Vagina (tissue), 2 donors: ENCODE data around the gene MRNIP.

Experiments used
- POLR2A ChIP-seq, 2 donors: fragments of 450-650 bp; IDR thresholded peaks; one replicate each; pipeline ENCODE4 v1.6.1; 2017; ENCODE audit warnings: antibody characterized with exemption in 2 of 2, mild to moderate bottlenecking in 2 of 2, moderate library complexity in 2 of 2
- POLR2AphosphoS5 ChIP-seq, 2 donors: sonication (generic); formaldehyde crosslinking; IDR thresholded peaks; one replicate each; pipeline ENCODE4 v1.9.0; 2017; ENCODE audit warnings: antibody characterized with exemption in 2 of 2, mild to moderate bottlenecking in 2 of 2, low read depth in 1 of 2; ENCODE audit not compliant: insufficient read depth in 1 of 2
- TF ChIP-seq, protein P1 (sequence below), 3 experiments: fragments of 450-650 bp in 2 of 3; fragments of 200-600 bp in 1 of 3; sonication (generic) in 1 of 3; IDR thresholded peaks; one replicate each; pipeline ENCODE4 v1.5.1; 2017 to 2019; ENCODE audit warnings: antibody characterized with exemption in 3 of 3, mild to moderate bottlenecking in 2 of 3, moderate library complexity in 2 of 3

DNA sequence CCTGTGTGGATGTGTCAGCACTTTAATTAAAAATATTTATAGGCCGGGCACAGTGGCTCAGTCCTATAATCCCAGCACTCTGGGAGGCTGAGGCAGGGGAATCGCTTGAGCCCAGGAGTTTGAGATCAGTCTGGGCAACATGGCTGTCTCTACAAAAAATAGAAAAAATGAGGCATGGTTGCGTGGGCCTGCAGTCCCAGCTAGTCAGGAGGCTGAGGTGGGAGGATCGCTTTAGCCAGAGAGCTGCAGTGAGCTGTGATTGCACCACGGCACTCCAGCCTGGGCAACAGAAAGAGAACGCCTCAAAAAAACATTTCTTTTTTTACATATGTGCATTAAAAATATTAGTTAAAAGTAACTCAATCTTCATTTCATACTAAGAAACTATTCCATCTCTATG, 42.8 kb upstream of the MRNIP start:
- TF ChIP-seq POLR2A (IDR thresholded peaks at IDR 0.05) (no peak), POLR2AphosphoS5 (IDR thresholded peaks at IDR 0.05; ENCODE audit: insufficient read depth in 1 of 2, low read depth in 1 of 2) (no peak)
- TF ChIP-seq, protein P1, sequence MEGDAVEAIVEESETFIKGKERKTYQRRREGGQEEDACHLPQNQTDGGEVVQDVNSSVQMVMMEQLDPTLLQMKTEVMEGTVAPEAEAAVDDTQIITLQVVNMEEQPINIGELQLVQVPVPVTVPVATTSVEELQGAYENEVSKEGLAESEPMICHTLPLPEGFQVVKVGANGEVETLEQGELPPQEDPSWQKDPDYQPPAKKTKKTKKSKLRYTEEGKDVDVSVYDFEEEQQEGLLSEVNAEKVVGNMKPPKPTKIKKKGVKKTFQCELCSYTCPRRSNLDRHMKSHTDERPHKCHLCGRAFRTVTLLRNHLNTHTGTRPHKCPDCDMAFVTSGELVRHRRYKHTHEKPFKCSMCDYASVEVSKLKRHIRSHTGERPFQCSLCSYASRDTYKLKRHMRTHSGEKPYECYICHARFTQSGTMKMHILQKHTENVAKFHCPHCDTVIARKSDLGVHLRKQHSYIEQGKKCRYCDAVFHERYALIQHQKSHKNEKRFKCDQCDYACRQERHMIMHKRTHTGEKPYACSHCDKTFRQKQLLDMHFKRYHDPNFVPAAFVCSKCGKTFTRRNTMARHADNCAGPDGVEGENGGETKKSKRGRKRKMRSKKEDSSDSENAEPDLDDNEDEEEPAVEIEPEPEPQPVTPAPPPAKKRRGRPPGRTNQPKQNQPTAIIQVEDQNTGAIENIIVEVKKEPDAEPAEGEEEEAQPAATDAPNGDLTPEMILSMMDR (IDR thresholded peaks at IDR 0.05): no peak
